GM23338 (cell line): ENCODE data around the gene PTPRN2. TPM values are rescaled to one million over a fixed set of nuclear protein-coding genes. Genes with fewer than 3 reads are reported as not detected.

Experiments used
- ATAC-seq: fragments of 200-7000 bp; cut with Tn5 transposase; 3 replicates; pipeline ENCODE4 v1.9.1; 2020
- DNase-seq: peaks from one replicate; pipeline ENCODE4 v3.0.0-alpha.2; 2015; ENCODE audit warnings: low spot score
- H2AFZ ChIP-seq: fragments of 200-600 bp; sonication (generic); 2 replicates; pipeline ENCODE4 v1.8.0; 2016; ENCODE audit warnings: antibody characterized with exemption, mild to moderate bottlenecking, moderate library complexity
- H3F3A ChIP-seq: fragments of 200-600 bp; sonication (generic); replicated peaks from 2 replicates; pipeline ENCODE4 v1.8.0; 2017; ENCODE audit warnings: antibody characterized with exemption, mixed run types, low read depth
- H3K27ac ChIP-seq: fragments of 200-600 bp; sonication (generic); 2 replicates; pipeline ENCODE4 v1.6.1; 2016; ENCODE audit warnings: low read depth
- H3K27me3 ChIP-seq: fragments of 200-600 bp; sonication (generic); 2 replicates; pipeline ENCODE4 v1.8.0; 2016; ENCODE audit warnings: mild to moderate bottlenecking, mixed run types, moderate library complexity; ENCODE audit not compliant: insufficient read depth
- H3K36me3 ChIP-seq: fragments of 200-600 bp; sonication (generic); 2 replicates; pipeline ENCODE4 v1.8.0; 2016; ENCODE audit warnings: mild to moderate bottlenecking; ENCODE audit not compliant: insufficient read depth
- H3K4me1 ChIP-seq: fragments of 200-600 bp; sonication (generic); 2 replicates; pipeline ENCODE4 v1.8.0; 2016; ENCODE audit warnings: mild to moderate bottlenecking, moderate library complexity; ENCODE audit not compliant: insufficient read depth
- H3K4me2 ChIP-seq: fragments of 200-600 bp; sonication (generic); 2 replicates; pipeline ENCODE4 v1.7.1; 2017; ENCODE audit warnings: mixed run types
- H3K4me3 ChIP-seq: fragments of 200-600 bp; sonication (generic); 2 replicates; pipeline ENCODE4 v1.6.1; 2016; ENCODE audit warnings: mixed run types
- H3K79me2 ChIP-seq: fragments of 200-600 bp; sonication (generic); replicated peaks from 2 replicates; pipeline ENCODE4 v1.8.0; 2017; ENCODE audit warnings: mild to moderate bottlenecking; ENCODE audit not compliant: insufficient read depth
- H3K9me2 ChIP-seq: fragments of 200-600 bp; sonication (generic); 2 replicates; pipeline ENCODE4 v1.8.0; 2017; ENCODE audit not compliant: insufficient read depth
- H4K20me1 ChIP-seq: fragments of 200-600 bp; sonication (generic); replicated peaks from 2 replicates; pipeline ENCODE4 v1.8.0; 2017; ENCODE audit warnings: mild to moderate bottlenecking; ENCODE audit not compliant: insufficient read depth
- H3K27ac Mint-ChIP-seq: 2 replicates; pipeline ENCODE4 v1.8.0; 2020; ENCODE audit warnings: inconsistent platforms, mild to moderate bottlenecking, moderate library complexity, mixed read lengths
- H3K27me3 Mint-ChIP-seq: 3 replicates; pipeline ENCODE4 v1.8.0; 2022; ENCODE audit warnings: low read depth, mild to moderate bottlenecking, moderate library complexity, mixed read lengths, inconsistent platforms; ENCODE audit not compliant: insufficient read depth, poor library complexity
- H3K36me3 Mint-ChIP-seq: 3 replicates; pipeline ENCODE4 v1.8.0; 2021; ENCODE audit warnings: low read depth, mild to moderate bottlenecking, inconsistent platforms, moderate library complexity, mixed read lengths
- H3K4me1 Mint-ChIP-seq: 3 replicates; pipeline ENCODE4 v1.8.0; 2020; ENCODE audit warnings: mild to moderate bottlenecking, inconsistent platforms, mixed read lengths
- H3K4me3 Mint-ChIP-seq: 3 replicates; pipeline ENCODE4 v1.8.0; 2021; ENCODE audit warnings: moderate library complexity, mild to moderate bottlenecking, inconsistent platforms, mixed read lengths
- H3K9me3 Mint-ChIP-seq: 3 replicates; pipeline ENCODE4 v1.8.0; 2020; ENCODE audit warnings: moderate library complexity, mild to moderate bottlenecking, inconsistent platforms, mixed read lengths
- CREB1 ChIP-seq: fragments of 250-450 bp; sonication (Bioruptor Pico); IDR thresholded peaks from 2 replicates; pipeline ENCODE4 v1.5.0; 2020; ENCODE audit warnings: low read depth, mild to moderate bottlenecking, moderate library complexity
- CTCF ChIP-seq, 2 experiments: fragments of 200-600 bp in 1 of 2; sonication (generic) in 1 of 2; conservative IDR thresholded peaks; 2 replicates each; pipeline versions ENCODE4 v1.5.1 to v1.6.1; 2016 to 2017; ENCODE audit warnings: antibody characterized with exemption in 2 of 2, low read depth in 2 of 2, mild to moderate bottlenecking in 2 of 2, moderate library complexity in 1 of 2
- EZH2 ChIP-seq: fragments of 200-600 bp; sonication (generic); IDR thresholded peaks from one replicate; pipeline ENCODE4 v1.8.0; 2017; ENCODE audit warnings: antibody characterized with exemption, mild to moderate bottlenecking, low read depth; ENCODE audit not compliant: unreplicated experiment
- EZH2phosphoT487 ChIP-seq: fragments of 200-600 bp; sonication (generic); IDR thresholded peaks from one replicate; pipeline ENCODE4 v1.8.1; 2018; ENCODE audit warnings: antibody characterized with exemption; ENCODE audit not compliant: unreplicated experiment
- JUNB ChIP-seq: IDR thresholded peaks from one replicate; pipeline ENCODE4 v1.6.1; 2016; ENCODE audit warnings: antibody characterized with exemption; ENCODE audit not compliant: unreplicated experiment
- NANOG ChIP-seq: IDR thresholded peaks from 2 replicates; pipeline ENCODE4 v1.6.1; 2016; ENCODE audit warnings: antibody characterized with exemption, borderline replicate concordance
- POLR2AphosphoS5 ChIP-seq: IDR thresholded peaks from 2 replicates; pipeline ENCODE4 v1.6.1; 2016; ENCODE audit warnings: antibody characterized with exemption, low read depth
- STAT1 ChIP-seq: IDR thresholded peaks from one replicate; pipeline ENCODE4 v1.6.1; 2016; ENCODE audit warnings: antibody characterized with exemption; ENCODE audit not compliant: unreplicated experiment
- ZNF114 ChIP-seq: fragments of 250-450 bp; sonication (Bioruptor Pico); IDR thresholded peaks from 2 replicates; pipeline ENCODE4 v1.5.0; 2020; ENCODE audit warnings: mild to moderate bottlenecking, moderate library complexity
- ZNF331 ChIP-seq: fragments of 250-450 bp; sonication (Bioruptor Pico); IDR thresholded peaks from 2 replicates; pipeline ENCODE4 v1.5.0; 2020; ENCODE audit warnings: low read depth, mild to moderate bottlenecking, moderate library complexity
- polyA plus RNA-seq: library from polyadenylated mRNA; unstranded; fragments of >200 nt; fragmentation: Nextera tagmentation; extraction: Ambion mirVana; gene quantifications from 2 replicates; pipeline ENCODE4 v1.2.1, GENCODE V29; 2016
- total RNA-seq: library from RNA; depleted of rRNA; stranded (reverse); fragments of >200 nt; shearing (Covaris generic); gene quantifications from 2 replicates; pipeline ENCODE4 v1.2.3, GENCODE V29; 2014
- TF ChIP-seq, protein P1 (sequence below): IDR thresholded peaks from one replicate; pipeline ENCODE4 v1.6.1; 2018; ENCODE audit warnings: antibody characterized with exemption; ENCODE audit not compliant: unreplicated experiment

Gene PTPRN2
- total and polyA plus RNA-seq, 2 experiments from 2014 or later: 0.87 to 4.0 TPM

DNA sequence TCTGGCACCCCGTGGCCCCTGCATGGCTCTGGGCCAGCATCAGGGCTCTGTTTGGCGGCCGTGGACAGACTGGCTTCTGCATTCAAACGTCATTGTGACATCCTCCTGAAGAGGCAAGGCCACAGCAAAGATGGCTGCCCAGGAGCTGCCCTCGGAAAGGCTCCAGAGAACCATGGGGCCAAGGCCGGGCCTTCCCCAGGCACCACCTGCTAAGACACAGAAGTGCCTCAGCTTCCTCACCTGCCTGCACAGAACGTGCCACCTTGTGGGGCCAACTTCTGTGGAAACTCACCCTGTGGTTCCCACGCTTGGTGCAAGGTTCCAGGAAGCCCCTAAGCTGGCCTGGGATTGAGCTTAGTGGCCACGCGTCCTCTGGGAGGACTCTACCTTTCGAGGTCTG, 396.9 kb downstream of the PTPRN2 start:
- Mint-ChIP-seq H3K36me3 (peaks cover 59% of the 10 kb centered on the region), H3K9me3 (peaks cover 92% of the 10 kb centered on the region), H3K4me1 (no peaks in the 10 kb centered on the region), H3K27me3 (peaks cover 5% of the 10 kb centered on the region), H3K4me3 (no peak overlapping the region), H3K27ac (no peak overlapping the region)
- Histone ChIP-seq H3K4me1 (no peaks in the 10 kb centered on the region), H3K36me3 (no peaks in the 10 kb centered on the region), H3K79me2 (no peaks in the 10 kb centered on the region), H3K27ac (no peak overlapping the region), H3K4me2 (no peak overlapping the region), H3K4me3 (no peak overlapping the region), H4K20me1 (no peaks in the 10 kb centered on the region), H3K9me2 (no peaks in the 10 kb centered on the region), H3K27me3 (no peaks in the 10 kb centered on the region), H3F3A (no peaks in the 10 kb centered on the region), H2AFZ (no peak overlapping the region)
- no peak for DNase-seq
- TF ChIP-seq EZH2 (no peak), CREB1 (CRISPR knock-in tag) (no peak), EZH2phosphoT487 (no peak), ZNF114 (CRISPR knock-in tag) (no peak), JUNB (no peak), CTCF (conservative IDR thresholded peaks at IDR 0.05; ENCODE audit: low read depth in 2 of 2) (no peak), POLR2AphosphoS5 (no peak)
- TF ChIP-seq, protein P1, sequence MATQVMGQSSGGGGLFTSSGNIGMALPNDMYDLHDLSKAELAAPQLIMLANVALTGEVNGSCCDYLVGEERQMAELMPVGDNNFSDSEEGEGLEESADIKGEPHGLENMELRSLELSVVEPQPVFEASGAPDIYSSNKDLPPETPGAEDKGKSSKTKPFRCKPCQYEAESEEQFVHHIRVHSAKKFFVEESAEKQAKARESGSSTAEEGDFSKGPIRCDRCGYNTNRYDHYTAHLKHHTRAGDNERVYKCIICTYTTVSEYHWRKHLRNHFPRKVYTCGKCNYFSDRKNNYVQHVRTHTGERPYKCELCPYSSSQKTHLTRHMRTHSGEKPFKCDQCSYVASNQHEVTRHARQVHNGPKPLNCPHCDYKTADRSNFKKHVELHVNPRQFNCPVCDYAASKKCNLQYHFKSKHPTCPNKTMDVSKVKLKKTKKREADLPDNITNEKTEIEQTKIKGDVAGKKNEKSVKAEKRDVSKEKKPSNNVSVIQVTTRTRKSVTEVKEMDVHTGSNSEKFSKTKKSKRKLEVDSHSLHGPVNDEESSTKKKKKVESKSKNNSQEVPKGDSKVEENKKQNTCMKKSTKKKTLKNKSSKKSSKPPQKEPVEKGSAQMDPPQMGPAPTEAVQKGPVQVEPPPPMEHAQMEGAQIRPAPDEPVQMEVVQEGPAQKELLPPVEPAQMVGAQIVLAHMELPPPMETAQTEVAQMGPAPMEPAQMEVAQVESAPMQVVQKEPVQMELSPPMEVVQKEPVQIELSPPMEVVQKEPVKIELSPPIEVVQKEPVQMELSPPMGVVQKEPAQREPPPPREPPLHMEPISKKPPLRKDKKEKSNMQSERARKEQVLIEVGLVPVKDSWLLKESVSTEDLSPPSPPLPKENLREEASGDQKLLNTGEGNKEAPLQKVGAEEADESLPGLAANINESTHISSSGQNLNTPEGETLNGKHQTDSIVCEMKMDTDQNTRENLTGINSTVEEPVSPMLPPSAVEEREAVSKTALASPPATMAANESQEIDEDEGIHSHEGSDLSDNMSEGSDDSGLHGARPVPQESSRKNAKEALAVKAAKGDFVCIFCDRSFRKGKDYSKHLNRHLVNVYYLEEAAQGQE: no peak
- no peak for ATAC-seq

- Histone ChIP-seq H3K9me2 (no peaks in the 10 kb centered on the region), H3K4me3 (no peak overlapping the region), H2AFZ (no peak overlapping the region), H3K27me3 (no peaks in the 10 kb centered on the region), H3K79me2 (no peaks in the 10 kb centered on the region), H3K36me3 (no peaks in the 10 kb centered on the region; the same call in none of the 2 replicates), H3F3A (no peaks in the 10 kb centered on the region), H4K20me1 (no peaks in the 10 kb centered on the region), H3K4me2 (no peak overlapping the region), H3K27ac (no peak overlapping the region), H3K4me1 (no peaks in the 10 kb centered on the region)
- Mint-ChIP-seq H3K27me3 (peaks cover 1% of the 10 kb centered on the region), H3K4me1 (no peaks in the 10 kb centered on the region), H3K9me3 (peaks cover 91% of the 10 kb centered on the region), H3K36me3 (peaks cover 50% of the 10 kb centered on the region), H3K27ac (no peak overlapping the region), H3K4me3 (no peak overlapping the region)
- ATAC-seq (no peak), DNase-seq (no peak)
- TF ChIP-seq EZH2 (no peak), JUNB (no peak), POLR2AphosphoS5 (no peak), ZNF114 (CRISPR knock-in tag) (no peak), CREB1 (CRISPR knock-in tag) (no peak), NANOG (no peak), STAT1 (no peak), ZNF331 (CRISPR knock-in tag) (no peak), EZH2phosphoT487 (no peak)
- TF ChIP-seq, protein P1: no peak
These were observed 398.9 kb downstream of the PTPRN2 start for GRCh38 chr7:158188676-158189075.
